Measurements from ENCODE around the gene CCDC63.
A peak's percentile ranks its signal among the peaks of the same experiment; 100 is the strongest.
"Not testable (repeated sequence)": the region's sequence is repeated elsewhere in the genome, so short reads cannot be mapped to it uniquely, and the experiment has no call there.

Gene CCDC63

DNA sequence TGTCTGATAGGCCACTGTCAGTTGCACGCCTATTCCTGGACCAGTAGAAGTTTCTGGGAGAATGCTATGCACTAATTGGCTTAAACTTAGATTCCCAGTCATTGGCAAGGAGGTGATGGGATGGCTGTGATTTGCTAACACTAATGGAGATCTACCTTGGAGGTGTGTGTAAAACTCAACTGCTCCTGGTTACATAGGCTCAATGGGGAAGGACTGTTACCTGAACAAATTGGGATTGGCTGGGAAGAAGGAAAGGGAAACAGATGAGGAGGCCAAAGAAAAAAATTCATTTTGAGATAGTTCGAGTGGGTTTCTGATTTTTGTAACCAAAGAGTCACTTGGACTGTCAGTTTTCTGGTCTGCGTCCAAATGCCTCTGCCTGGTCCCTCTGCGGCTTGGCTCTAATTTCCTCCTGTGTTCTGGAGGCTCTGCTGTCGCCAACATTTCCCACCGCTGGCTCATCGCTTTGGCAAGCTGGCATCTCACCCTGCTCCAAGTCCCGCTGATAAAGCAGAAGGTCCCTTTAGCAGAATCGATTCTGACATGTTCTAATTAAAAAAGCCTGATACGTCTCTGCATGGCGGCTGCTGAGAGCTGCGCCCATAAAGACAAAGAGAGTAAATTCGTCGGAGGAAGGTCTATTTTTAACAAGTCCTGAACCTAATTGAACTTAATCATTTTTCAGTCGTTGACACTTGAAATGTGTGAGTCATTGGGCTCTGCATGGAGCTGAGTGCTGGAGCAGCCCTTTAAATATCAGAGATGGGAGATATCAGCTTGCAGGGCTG lies 2.0 kb upstream of the CCDC63 start:
- no peak for DNase-seq

DNA sequence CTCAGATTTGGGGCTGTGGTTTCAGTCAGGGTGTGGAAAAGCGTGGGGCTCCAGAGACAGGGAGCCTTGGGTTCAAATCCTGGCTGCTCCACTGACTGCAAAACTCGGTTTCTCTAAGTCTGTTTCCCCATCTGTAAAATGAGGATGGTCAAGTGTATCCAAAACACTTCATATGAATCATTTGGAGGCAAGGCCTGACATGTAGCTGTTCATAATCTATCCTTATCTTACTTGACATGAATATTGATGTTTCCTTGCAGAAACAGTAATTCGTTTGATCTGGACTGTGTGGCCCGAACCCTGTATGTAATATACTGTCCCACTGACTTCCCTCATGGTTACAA lies 1.5 kb upstream of the CCDC63 start:
- no peak for DNase-seq

DNA sequence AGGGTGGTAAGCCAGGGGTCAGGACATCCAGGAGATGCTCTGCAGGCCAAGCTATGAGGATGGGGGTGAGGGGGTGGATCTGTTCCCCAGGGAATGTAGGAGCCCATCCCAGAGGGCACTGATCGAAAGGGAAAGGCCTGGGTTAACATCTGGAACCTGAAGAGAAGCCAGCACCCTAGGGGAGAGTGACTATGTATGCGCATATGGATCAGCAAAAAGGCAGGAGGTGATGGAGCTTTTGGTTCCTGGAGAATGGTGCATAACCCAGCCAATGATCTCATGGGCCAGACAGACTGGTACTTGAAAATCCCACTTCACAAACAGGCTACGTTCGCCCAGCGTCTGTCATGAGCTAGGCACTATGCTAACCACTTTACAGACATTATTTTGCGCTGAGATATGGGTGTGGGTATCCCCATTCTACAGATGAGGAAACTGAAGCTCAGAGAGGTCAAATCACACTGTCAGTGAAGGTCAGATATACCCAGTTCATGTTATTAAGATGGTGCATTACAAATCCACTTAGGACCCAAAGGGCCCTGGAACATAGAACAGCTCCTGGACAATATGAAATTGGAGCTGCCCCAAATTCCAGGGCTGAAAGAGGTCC lies 1.6 kb downstream of the CCDC63 start:
- no peak for DNase-seq

DNA sequence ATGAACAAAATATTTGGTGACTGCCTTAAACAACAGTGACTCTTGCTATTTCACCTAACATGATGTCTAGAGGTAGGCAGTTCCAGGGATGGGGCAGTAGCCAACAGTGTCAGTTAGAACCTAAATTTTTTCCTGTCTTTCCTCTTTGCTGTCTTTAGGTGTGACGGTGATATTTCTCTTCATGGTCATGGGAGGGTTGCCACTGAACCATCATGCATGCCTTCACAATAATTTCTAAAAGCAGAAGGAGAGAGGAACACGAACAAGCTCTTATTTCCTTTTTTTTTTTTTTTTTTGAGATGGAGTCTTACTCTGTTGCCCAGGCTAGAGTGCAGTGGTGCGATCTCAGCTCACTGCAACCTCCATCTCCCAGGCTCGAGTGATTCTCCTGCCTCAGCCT lies 2.4 kb downstream of the CCDC63 start:
- DNase-seq = no peak

DNA sequence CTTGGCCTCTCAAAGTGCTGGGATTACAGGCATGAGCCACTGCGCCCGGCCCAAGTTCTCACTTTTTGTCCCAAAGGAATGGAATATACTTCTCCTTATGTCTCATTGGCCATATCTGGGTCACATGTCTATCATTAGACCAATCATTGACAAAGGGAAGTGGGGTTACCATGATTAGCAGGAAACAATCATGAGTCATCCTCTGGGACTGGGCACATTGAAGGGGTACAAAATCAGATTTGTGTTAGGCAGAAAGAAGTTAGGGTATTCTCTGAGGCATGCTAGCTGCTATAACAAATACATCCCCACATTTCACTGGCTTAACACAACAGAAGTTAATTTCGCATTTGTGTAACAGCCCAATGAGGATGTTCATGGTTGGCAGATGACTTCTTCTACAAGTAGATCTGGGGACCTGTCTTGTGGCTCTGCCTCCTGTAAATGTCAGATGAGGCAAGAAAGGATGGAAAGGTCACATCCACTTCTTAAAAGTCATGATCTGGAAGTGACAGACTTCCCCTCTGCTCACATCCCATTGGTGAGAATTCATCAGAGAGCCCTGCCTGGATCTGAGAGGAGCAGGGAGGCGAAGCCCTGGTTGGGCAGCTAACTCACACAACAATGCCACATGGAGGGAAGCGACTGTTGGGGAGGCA lies 3.1 kb downstream of the CCDC63 start:
- DNase-seq = no peak

DNA sequence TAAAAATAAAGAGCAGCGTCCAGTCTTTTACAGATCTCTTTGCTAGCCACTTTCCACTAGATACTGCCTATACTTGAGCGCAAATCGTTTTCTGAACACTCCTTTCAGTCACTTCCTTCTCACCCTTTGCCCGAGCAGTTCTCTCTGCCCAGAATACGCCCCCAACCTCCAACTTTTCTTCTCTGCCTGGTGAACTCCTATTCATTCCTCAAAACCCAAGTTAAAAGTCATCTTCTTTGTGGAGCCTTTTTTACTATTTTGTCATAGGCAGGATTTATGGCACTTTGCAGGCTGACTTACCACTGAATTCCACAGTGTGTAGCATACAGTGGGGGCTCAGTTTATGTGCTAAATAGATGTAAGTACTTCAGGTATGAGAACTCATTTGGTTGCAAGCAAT lies 4.0 kb downstream of the CCDC63 start:
- no peak for DNase-seq

DNA sequence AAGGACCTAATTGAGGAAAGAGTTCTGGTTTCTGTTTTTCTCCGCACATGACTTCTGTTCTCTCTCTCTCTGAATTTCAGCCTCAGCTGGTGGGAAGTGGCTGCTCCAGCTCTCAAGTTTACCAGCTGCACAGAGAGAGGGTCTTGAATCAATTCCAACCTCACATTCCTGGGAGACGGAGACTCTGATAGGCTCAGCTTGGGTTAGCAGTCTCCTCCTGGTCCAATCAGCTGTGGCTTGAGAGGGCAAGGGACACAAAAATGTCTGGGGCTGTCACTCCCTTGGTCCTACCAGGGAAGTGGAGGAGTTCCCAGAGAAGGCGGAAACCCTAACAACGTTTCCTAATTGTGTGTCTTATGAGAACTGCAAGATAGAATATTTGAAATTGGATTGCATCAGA lies 7.0 kb downstream of the CCDC63 start:
- no peak for DNase-seq

DNA sequence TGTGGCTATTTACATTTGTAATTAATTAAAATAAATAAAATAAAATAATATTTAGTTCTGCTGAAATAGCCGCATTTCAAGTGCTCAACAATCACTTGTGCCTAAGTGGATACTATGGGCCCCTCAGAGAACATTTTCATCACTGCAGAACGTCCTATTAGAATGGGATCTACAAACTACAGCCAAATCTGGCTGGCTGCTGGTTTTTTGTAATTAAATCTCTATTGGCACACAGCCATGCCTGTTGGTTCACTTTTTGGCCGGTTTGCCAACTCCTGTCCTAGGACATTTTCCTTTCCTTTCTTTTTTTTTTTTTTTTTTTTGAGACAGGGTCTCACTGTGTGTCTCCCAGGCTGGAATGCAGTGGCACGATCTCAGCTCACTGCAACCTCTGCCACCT lies 9.8 kb downstream of the CCDC63 start:
- no peak for DNase-seq

DNA sequence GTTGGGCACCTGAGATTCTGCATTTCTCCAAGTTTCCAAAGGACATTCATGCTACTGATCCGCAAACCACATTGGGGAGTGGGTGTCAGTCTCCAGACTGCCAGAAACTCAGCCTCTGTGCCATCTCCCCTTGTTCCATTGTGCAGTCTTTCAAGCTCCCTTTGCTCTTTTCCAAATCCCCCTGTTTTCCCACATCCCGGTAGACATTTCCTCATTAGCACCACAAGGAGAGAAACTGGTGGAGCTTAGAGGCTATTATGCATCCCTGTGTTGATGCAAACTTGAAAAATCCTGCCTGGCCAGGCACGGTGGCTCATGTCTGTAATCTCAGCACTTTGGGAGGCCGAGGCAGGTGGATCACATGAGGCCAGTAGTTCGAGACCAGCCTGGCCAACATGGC lies 10.7 kb downstream of the CCDC63 start:
- no peak for DNase-seq

DNA sequence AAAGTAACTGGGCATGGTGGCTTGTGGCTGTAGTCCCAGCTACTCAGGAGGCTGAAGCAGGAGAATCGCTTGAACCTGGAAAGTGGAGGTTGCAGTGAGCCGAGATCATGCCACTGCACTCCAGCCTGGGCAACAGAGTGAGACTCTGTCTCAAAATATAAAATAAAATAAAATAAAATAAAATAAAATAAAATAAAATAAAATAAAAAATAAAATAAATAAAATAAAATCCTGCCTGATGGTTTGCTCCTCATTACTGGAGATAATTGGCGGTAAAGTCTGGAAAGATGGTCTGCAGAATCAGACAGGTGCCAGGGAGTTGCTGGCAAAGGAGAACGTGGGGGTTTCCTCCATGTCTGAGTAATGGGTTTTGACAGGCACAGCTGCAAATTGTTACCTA lies 11.2 kb downstream of the CCDC63 start:
- DNase-seq = not testable (repeated sequence)

DNA sequence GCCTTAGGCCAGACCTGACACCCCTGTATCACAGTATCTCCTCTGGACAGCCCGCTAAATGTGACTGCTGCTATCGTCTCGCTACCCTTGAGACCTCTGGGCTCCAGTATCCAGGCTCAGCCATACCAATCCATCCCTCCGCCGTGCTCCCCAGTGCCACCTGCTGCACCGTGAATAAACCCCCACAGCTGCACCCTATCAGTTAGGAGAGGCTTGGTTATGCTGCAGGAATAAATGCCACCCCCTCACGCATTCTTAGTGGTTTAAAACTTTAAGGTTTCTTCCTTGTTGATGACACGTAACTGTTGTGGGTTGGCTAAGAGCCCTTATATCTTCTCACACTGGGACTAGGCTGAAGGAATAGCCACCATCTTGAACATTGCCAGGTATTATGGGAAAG lies 12.1 kb downstream of the CCDC63 start:
- DNase-seq = no peak

DNA sequence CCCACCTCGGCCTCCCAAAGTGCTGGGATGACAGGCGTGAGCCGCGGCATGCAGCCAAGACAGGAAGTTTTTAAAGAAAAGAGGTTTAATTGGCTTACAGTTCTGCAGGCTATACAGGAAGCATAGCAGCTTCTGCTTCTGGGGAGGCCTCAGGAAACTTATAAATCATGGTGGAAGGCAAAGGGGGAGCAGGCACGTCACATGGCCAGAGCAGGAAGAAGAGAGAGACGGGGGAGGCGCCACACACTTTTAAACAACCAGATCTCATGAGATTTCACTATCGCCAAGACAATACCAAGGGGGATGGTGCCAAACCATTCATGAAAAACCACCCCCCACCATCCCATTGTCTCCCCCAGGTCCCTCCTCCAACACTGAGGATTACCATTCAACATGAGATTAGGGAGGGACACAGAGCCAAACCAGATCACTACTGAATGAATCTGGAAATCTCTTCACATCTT lies 14.1 kb downstream of the CCDC63 start:
- no peak for DNase-seq

DNA sequence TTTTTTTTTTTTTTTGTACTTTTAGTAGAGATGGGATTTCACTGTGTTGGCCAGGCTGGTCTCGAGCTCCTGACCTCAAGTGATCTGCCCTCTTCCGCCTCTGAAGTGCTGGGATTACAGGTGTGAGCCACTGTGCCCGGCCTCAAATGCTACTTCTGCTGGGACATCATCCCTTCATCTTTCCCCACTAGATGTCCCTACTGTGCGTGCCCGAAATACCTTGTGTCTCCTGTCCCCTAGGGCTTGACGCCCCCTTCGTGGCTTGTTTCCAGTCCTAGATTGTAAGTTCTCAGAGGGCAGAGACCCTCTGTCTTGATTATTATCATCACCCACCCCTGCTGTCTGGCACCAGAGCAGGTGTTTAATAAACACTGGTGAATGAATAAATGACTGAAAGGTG lies 14.9 kb downstream of the CCDC63 start:
- DNase-seq = no peak

DNA sequence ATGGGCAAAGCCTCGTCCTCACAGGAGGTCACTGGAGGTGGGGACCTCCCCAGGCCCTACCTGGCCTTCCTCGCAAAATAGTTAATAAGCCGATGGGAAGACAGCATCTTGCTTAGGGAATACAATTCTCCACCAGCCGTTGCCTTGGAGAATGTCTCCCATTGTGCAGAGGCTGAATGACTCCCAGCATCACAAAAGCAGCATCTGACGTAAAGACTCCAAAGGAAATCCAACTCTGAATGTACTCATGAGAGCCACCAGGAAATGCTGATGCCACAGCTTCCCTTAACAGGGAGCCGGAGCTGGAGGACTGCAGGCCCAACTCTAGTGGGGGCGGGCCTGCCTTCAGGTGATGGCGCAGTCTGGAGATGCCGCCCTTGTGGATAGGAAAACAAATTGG lies 15.5 kb downstream of the CCDC63 start:
- DNase-seq = no peak

DNA sequence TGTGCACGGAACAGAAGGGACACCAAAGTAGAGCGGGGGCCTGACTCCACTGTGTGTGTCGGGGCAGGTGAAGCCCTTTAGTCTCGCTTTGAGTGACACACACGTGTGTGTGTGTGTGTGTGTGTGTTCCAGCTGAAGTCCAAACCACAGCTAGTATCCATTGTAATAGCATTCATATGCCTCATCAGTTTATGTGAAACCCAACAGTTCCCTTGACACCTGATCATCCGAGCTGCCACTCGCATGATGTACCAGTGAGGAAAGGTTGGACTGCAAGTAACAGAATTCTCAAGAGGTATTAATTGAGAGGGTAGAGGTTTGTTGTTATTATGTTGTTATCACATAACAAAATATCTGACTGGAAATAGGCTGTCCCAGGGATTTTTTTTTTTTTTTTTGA lies 16.4 kb downstream of the CCDC63 start:
- DNase-seq = no peak

DNA sequence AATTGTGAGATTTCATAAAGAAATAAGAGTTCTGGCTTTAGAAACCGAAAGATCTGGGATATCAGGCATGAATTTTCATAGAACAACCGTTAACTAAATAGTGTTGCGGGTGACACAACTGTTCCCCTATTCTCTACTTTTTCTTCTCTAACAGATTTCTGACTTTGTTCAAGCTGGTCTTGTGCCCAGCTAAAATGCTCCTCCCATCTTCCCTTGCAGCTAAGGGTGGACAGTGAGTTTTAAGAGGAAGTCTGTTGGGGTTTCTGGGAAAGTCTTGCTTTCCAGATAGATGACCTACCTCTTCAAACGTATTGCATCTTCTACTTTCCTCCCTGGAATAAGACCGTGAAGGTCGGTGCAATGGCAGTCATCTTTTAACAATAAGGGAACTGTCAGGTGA lies 18.7 kb downstream of the CCDC63 start:
- DNase-seq = no peak

DNA sequence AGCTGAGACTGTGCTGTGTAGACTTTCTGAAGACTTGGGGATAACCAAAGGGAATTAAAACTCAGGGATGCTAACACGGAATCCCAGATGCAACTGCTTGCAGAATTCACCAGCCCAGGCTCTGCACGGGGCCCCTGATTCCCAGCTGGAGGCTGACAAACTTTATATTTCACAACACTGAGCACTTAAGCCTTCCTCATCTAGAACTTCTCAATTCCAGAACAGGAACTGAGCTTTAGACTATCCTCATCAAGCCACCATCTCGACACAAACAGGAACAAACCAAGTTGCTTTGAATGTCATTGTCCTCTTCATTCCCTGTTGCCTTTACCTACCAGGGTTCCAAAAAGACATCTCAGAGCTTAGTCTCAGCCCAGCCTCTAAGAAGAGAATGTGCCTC lies 22.2 kb downstream of the CCDC63 start:
- no peak for DNase-seq

DNA sequence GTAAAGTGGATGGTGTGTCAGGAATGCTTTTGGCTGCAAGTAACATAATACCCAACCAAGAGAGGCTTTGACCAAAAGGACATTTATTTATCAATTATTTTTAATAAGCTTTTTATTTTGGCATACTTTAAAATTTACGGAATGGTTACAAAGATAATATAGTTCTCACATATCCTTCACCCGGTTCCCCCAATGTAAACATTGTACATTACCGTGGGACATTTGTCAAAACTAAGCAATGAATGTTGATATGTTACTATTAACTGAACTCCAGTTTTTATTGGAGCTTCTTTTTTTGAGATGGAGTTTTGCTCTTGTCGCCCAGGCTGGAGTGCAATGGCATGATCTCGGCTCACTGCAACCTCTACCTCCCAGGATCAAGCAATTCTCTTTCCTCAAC lies 23.0 kb downstream of the CCDC63 start:
- no peak for DNase-seq

DNA sequence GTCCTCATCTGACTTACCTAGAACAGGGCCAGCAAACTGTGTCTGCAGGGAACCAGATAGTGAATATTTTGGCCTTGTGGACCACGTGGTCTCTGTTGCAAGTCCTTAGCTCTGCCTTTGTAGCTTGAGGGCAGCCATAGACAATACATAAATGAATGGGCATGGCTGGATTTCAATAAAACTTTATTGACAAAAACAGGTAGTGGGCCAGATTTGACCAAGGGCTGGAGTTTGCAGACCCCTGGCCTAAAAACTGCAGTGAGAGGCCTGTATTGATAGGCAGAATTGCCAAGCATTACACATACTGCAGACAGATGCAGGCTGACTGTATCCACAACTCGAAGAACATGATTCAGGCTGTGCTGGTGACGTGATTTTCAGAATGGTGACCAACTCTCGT lies 25.3 kb downstream of the CCDC63 start:
- DNase-seq = no peak

DNA sequence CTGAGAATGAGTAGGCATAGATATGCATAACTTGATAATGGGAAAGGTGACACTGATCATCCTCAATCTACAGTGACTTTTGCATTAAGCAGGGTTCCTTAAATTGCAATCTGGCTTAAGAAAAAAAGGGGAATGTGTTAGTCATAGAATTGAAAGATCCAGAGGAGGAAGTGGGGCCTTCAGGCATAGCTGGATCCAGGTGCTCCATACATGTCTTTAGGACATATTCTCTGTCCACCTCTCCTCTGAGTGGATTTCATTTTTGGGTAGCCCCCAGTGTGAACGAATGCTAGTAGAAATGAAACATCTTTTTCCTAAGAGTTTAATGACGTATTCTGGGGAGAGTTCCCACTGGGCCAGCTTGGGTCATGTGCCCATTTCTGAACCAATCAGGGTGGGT lies 27.6 kb downstream of the CCDC63 start:
- DNase-seq = no peak

DNA sequence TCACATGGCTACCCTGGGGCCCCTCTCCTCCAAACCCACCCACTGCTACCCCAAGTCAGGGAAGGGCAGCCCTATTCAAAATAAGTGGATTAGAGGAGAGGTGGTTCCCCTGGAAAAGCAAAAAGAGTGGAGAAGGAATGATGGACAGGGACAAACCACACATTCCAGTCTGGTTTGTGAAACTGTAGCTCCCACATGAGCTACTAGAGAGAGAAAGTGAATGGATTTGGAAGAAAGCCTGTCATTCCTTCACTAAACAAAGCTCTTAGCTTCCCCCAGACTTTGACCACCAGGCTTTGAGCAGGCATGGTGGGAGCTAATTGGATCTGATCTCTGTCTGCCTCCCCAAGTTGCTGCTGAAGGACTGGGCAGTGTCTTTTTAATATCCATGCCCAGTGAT lies 28.0 kb downstream of the CCDC63 start:
- no peak for DNase-seq

DNA sequence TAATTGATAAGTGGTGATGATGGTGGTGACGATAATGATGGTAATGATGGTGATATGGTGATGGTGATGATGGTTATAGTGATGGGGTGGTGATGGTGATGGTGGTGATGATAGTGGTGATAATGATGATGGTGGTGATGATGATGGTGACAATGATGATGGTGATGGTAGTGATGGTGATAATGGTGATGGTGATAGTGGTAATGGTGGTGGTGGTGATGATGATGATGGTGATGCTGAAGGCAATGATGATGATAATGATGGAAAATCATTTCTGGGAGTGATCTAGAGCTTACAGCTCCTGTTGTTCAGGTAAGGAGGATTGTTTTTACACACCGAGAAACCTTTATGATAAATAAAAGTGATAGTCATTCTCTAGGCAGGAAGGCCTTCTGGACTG lies 33.9 kb downstream of the CCDC63 start:
- no peak for DNase-seq

DNA sequence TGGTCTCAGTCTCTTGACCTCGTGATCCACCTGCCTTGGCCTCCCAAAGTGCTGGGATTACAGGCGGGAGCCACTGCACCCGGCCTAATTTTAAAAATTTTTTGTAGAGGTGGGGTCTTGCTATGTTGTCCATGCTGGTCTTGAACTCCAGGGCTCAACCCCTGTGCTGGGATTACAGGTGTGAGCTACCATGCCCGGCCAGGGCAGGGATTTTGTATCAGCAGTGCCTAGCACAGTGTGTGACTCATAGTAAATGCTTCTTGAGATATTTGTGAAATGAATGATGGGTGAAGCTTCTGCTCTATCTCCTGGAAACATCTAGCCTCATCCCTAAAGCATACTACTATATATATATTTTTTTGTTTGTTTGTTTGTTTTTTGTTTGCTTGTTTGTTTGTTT lies 36.5 kb downstream of the CCDC63 start:
- DNase-seq = no peak

DNA sequence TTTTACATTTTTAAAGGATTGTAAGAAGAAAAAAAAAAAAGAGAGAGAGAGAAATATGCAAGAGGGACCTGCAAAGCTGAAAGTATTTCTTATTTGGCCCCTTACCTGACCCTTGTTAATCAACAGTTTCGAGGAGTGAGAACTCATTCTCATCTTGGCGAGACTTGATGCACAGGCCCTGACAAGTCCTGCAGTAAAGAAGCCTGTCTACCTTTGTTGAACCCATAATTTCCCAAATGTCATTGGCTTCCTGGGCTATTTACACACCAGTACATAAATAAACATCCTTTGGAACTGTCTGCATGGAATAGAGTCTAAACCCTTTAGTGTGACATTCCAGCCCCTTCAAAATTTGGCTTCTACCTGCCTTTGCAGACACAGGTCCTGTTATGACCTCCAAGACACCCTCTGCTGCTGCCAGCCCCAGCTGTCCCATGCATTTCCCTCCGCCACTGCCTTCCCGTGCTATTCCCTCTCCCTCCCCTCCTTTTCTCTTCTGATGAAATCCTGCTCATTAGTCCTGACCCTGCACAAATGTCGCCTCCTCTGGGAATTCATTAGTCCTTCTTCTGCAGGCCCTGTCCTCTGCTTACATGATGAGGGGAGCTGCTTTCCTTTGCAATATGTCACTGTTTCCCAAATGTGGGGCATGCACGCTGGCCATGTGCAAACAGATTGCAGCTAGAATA lies 38.5 kb downstream of the CCDC63 start:
- DNase-seq = peak in 1 of 2 experiments; percentile 16

Measured in NCI-H1930 (cell line).